ENCODE data around the gene USP17L12. TPM values are rescaled to one million over a fixed set of nuclear protein-coding genes. Genes with fewer than 3 reads are reported as not detected.

USP17L12 gene, protein sequence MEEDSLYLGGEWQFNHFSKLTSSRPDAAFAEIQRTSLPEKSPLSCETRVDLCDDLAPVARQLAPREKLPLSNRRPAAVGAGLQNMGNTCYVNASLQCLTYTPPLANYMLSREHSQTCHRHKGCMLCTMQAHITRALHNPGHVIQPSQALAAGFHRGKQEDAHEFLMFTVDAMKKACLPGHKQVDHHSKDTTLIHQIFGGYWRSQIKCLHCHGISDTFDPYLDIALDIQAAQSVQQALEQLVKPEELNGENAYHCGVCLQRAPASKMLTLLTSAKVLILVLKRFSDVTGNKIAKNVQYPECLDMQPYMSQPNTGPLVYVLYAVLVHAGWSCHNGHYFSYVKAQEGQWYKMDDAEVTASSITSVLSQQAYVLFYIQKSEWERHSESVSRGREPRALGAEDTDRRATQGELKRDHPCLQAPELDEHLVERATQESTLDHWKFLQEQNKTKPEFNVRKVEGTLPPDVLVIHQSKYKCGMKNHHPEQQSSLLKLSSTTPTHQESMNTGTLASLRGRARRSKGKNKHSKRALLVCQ
- not detected in 2 replicates for total RNA-seq

GRCh38 chr4:9219852-9220251, at the start of gene USP17L12:
Gene USP17L12, plus strand, starts transcription at chr4:9220152. Its CDS starts 0 bp downstream, at chr4:9220152.

GRCh38 chr4:9210357-9210756, 9.6 kb upstream of the USP17L12 start, which contains the start of gene USP17L10:
Gene USP17L10, plus strand, starts transcription at chr4:9210657. Its CDS starts 0 bp downstream, at chr4:9210657.

GRCh38 chr4:9215105-9215504, 4.8 kb upstream of the USP17L12 start, which contains the start of gene USP17L11:
Gene USP17L11, plus strand, starts transcription at chr4:9215405. Its CDS starts 0 bp downstream, at chr4:9215405.

DNA sequence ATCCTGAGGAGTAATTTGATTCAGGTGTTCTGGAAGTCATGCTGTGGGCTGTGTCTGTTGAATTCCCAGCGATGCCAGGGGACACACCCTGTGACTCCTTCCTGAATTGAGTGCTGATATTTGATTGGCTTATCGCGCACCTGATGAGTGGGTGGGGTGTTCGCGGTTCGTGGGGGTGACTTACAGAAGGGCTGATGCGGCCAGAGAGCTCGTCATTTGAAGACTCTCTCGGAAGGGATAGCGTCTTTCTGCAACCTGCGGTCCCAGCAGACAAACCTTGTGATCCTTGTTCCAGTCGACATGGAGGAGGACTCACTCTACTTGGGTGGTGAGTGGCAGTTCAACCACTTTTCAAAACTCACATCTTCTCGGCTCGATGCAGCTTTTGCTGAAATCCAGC, 4.6 kb downstream of the USP17L12 start, which contains the start of gene USP17L13:
Gene USP17L13 (plus strand): TSS at position 301 of the 400 bp plus-strand sequence. CDS start 0 bp downstream, at position 301.

GRCh38 chr4:9234085-9234484, 14.1 kb downstream of the USP17L12 start, which contains the start of gene USP17L15:
Gene USP17L15, plus strand, starts transcription at chr4:9234385. Its CDS starts 0 bp downstream, at chr4:9234385.

GRCh38 chr4:9243579-9243978, 23.6 kb downstream of the USP17L12 start, which contains the start of gene USP17L17:
Gene USP17L17, plus strand, starts transcription at chr4:9243879. Its CDS starts 0 bp downstream, at chr4:9243879.

DNA sequence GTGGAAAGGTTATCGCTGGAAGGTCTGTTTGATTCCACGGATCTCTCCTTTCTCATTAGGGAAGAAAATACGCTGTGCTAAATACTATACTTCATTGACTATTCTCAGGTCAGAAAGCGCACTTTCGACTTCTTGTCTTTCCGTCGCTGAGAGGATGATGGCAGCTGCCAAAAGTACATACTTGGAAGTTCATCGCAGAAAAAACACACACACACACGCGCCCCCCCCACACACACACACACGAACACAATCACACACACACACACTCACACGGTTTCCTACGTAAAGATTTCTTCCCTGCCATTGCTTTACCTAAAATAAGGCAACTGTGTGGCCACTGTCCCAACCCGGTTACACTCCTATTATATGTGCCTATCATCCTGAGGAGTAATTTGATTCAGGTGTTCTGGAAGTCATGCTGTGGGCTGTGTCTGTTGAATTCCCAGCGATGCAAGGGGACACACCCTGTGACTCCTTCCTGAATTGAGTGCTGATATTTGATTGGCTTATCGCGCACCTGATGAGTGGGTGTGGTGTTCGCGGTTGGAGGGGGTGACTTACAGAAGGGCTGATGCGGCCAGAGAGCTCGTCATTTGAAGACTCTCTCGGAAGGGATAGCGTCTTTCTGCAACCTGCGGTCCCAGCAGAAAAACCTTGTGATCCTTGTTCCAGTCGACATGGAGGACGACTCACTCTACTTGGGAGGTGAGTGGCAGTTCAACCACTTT, 28.2 kb downstream of the USP17L12 start, which contains the start of gene USP17L18:
Gene USP17L18 (plus strand): TSS at position 678 of the 728 bp plus-strand sequence. CDS start 0 bp downstream, at position 678.

GRCh38 chr4:9253078-9253477, 33.1 kb downstream of the USP17L12 start, which contains the start of gene USP17L19:
Gene USP17L19, plus strand, starts transcription at chr4:9253378. Its CDS starts 0 bp downstream, at chr4:9253378.

GRCh38 chr4:9257824-9258223, 37.9 kb downstream of the USP17L12 start, which contains the start of gene USP17L20:
Gene USP17L20, plus strand, starts transcription at chr4:9258124. Its CDS starts 0 bp downstream, at chr4:9258124.

GRCh38 chr4:9262572-9262971, 42.6 kb downstream of the USP17L12 start, which contains the start of gene USP17L21:
Gene USP17L21, plus strand, starts transcription at chr4:9262872. Its CDS starts 0 bp downstream, at chr4:9262872.

GRCh38 chr4:9267319-9267718, 47.4 kb downstream of the USP17L12 start, which contains the start of gene USP17L22:
Gene USP17L22, plus strand, starts transcription at chr4:9267619. Its CDS starts 0 bp downstream, at chr4:9267619.

Other genes with a start within 250 kb of the USP17L12 start
- gene FAM90A26, start 49.7 kb upstream of the USP17L12 start, total RNA-seq: not detected in 2 replicates
- not detected in 2 replicates for gene USP17L10, start 9.5 kb upstream of the USP17L12 start, total RNA-seq
- not detected in 2 replicates for gene USP17L11, start 4.7 kb upstream of the USP17L12 start, total RNA-seq
- gene USP17L13, start 4.7 kb downstream of the USP17L12 start, total RNA-seq: not detected in 2 replicates
- gene USP17L15, start 14.2 kb downstream of the USP17L12 start, total RNA-seq: not detected in 2 replicates
- not detected in 2 replicates for gene USP17L17, start 23.7 kb downstream of the USP17L12 start, total RNA-seq
- not detected in 2 replicates for gene USP17L18, start 28.5 kb downstream of the USP17L12 start, total RNA-seq
- gene USP17L19, start 33.2 kb downstream of the USP17L12 start, total RNA-seq: not detected in 2 replicates
- gene USP17L20, start 38.0 kb downstream of the USP17L12 start, total RNA-seq: not detected in 2 replicates
- not detected in 2 replicates for gene USP17L21, start 42.7 kb downstream of the USP17L12 start, total RNA-seq
- not detected in 2 replicates for gene USP17L22, start 47.5 kb downstream of the USP17L12 start, total RNA-seq
- not detected in 2 replicates for gene USP17L24, start 105.0 kb downstream of the USP17L12 start, total RNA-seq
- gene USP17L25, start 109.8 kb downstream of the USP17L12 start, total RNA-seq: not detected in 2 replicates
- gene USP17L26, start 114.5 kb downstream of the USP17L12 start, total RNA-seq: not detected in 2 replicates
- gene USP17L5, start 119.3 kb downstream of the USP17L12 start, total RNA-seq: not detected in 2 replicates
- gene USP17L27, start 124.0 kb downstream of the USP17L12 start, total RNA-seq: not detected in 2 replicates
- gene USP17L28, start 128.7 kb downstream of the USP17L12 start, total RNA-seq: not detected in 2 replicates
- gene USP17L29, start 133.5 kb downstream of the USP17L12 start, total RNA-seq: not detected in 2 replicates
- gene USP17L30, start 143.0 kb downstream of the USP17L12 start, total RNA-seq: not detected in 2 replicates
- not detected in 2 replicates for gene DEFB131A, start 224.3 kb downstream of the USP17L12 start, total RNA-seq

Measured in cardiac ventricle fibroblast (primary cell).